HG02678 (cell line): ENCODE results near the gene MAF.

ENCODE experiments used
- ATAC-seq: cut with Tn5 transposase; IDR thresholded peaks from one replicate; pipeline ENCODE4 v1.9.1; 2021; ENCODE audit warnings: mild to moderate bottlenecking, moderate library complexity; ENCODE audit not compliant: unreplicated experiment

The MAF gene

DNA sequence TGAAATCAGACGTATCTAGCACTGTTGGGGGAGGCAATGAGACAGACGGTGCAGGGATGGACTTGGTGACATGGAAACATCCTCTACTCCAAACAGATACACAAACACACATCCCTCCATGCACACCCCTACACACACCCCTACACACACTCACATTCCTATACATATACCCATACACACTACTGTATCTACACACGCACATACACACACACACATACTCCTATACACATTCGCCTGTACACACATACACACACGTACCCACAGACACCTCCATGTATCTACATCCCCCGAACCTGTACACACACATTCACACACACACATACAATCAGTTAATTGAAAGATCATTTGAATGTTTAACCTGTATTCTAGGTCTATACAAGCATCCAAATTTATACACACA lies 53.5 kb downstream of the MAF start:
- no peak for ATAC-seq
